Colon (tissue), 2 donors: ENCODE measurements around the gene NKAPD1.
A peak's percentile ranks its signal among the peaks of the same experiment; 100 is the strongest.
"Not testable (repeated sequence)": the region's sequence is repeated elsewhere in the genome, so short reads cannot be mapped to it uniquely, and the experiment has no call there.

Source experiments
- FAIRE-seq: peaks from 2 replicates; lab custom pipeline; 2012; peaks lifted over from hg19 to GRCh38; lab: Jason Lieb, UNC
- donor health status: control.
- donor health status: control.

NKAPD1 gene

DNA sequence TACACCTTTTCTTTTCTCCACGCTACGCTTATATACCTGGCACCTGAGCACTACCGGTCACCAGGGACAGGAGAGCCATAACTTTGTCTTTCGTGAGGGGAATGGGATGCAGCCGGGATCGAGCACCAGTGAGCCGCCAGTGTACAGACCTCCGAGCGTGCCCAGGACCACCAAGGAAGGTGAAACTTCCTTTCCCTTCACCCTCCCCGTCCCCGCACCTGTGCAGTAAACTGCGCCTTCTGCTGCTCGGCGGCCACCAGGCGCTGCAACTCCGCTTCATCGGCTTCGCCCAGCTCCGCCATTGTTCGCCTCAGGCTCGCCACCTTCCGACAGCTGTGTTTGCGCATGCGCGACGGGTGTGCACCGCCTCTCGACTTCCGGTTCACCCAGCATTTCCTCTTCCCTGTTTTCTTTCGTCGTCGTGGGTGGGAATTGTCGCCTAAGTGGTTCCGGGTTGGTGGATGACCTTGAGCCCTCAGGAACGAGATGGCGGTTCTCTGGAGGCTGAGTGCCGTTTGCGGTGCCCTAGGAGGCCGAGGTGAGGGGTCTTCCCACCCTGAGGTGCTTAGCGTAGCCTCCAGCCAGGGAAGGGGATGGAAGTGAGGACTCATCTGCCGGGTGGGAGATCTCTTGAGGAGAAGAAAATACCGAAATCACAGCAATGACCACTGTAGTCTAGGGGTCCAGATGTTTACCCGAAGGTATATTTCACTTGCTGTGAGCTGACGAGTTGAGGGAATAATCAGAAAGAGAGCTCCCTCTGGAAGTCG, 12.5 kb downstream of the NKAPD1 start, which contains the start of the genes SDHD and TIMM8B:
Gene SDHD, plus strand, starts transcription at position 452 of the 770 bp plus-strand sequence. Its CDS starts 35 bp downstream, at position 487.
Gene TIMM8B, minus strand, starts transcription at position 335 of the 770 bp plus-strand sequence. Its CDS starts 33 bp downstream, at position 302.
- no peak for FAIRE-seq

GRCh38 chr11:112087212-112087611, 13.1 kb downstream of the NKAPD1 start:
- no peak for FAIRE-seq

GRCh38 chr11:112095302-112095701, 21.2 kb downstream of the NKAPD1 start:
- FAIRE-seq, result not testable (repeated sequence)

DNA sequence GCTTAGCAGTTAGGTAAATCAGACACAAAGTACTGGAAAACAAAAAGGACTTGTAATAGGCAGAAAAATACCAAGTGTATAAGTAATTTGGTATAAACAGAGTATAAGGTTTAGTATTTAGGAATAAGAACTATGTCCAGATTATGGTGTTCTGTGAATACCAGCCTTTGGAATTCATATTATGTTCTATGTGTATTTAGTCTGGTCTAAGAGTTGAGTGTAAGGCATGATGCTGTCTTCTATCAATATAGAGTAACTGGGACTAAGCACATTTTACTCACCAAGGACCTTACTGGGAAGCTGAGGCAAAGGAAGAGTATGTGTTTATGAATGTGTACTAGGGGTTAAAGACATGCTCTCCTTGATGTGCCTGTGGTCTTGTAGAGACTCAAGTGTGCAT, 22.1 kb downstream of the NKAPD1 start:
- FAIRE-seq, result no peak

- FAIRE-seq, result no peak
These were observed 23.8 kb downstream of the NKAPD1 start for GRCh38 chr11:112097734-112098528.

DNA sequence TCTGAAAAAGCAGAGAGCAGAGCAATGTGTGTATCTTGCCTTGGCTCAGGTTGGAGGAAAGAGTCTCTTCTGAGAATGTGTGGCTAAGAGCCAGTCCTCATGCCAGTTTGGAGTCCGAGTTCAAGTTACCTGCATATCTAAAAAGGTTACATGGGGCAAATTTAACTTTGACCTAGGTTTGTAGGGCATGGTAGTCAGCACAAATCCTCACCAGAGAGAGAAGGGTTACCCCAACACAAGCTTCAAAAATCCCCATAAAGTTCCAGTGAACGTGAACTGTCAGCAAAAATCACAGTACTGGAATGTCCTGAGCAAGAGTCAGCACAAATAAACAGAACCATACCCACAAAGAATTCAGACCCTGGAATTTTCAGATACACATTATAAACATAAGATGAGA, 26.4 kb downstream of the NKAPD1 start:
- no peak for FAIRE-seq

DNA sequence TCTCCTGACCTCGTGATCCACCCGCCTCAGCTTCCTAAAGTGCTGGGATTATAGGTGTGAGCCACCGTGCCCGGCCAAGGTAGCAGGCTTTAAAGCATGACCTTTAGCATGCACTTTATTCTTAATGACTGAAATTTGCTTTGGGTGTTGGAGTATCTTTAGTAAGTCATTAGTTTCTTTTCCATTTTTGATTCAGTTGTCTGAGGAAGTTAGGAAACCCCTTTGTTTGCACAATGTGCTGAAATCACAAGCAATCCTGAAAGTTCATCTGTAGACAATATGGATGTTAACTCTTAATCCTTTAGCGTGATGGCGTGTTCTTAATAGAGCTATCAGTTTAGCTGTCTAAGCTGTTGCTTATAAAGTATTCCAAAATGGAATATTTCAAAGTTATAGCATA, 29.3 kb downstream of the NKAPD1 start:
- no peak for FAIRE-seq

DNA sequence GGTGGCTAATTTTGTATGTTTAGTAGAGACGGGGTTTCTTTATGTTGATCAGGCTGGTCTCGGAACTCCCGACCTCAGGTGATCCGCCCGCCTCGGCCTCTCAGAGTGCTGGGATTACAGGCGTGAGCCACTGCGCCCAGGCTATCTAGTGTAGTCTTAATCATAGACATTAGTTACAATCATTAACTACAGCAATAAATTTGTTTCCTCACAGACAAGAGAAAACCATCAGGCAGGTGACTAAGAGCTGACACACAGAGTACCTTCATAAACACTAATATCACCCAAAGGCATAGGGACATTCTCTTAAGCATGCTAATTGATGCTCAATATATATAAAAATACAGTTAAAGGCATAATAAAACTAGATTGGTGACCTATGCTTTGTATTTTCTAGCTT, 32.0 kb downstream of the NKAPD1 start:
- FAIRE-seq, result no peak

GRCh38 chr11:112113539-112114457, 39.7 kb downstream of the NKAPD1 start:
- peak; percentile 36 for FAIRE-seq

DNA sequence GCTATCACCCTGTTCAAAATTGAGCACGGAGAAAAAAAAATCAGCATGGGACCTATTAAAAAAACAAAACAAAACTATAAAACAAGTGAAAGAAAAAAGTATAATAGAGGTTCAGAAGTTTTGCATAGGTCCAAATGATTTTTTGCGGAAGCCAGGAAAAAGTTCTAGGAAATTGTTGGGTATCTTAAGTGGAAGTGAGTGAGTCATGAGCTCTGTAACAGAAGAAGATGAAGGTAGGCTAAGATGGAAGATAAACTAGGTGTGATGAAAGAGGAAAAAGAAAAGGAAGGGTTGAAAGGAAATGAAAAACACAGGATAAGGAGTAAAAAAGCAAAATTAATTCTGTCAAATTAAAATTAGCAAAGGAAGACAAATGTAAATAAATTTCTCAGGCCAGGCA, 40.4 kb downstream of the NKAPD1 start:
- no peak for FAIRE-seq

DNA sequence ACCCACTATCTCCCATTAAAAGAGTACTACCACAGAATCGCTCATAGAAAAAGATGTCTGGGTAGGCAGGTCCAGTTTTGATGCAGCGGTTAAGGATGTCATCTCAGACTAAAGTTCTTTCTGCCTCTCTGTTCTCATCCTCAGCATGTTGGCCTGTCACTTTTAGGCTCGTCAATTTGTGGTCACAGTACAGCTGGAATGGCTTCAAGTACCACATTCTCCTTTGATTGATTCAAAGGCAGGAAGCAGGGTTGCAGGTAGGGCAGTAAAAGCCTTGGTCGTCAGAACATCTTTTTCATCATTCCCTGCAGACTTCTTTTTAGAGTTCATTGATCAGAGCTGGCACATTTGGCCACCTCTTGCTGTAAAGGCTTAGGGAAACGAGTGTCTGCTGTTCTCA, 41.3 kb downstream of the NKAPD1 start:
- no peak for FAIRE-seq

DNA sequence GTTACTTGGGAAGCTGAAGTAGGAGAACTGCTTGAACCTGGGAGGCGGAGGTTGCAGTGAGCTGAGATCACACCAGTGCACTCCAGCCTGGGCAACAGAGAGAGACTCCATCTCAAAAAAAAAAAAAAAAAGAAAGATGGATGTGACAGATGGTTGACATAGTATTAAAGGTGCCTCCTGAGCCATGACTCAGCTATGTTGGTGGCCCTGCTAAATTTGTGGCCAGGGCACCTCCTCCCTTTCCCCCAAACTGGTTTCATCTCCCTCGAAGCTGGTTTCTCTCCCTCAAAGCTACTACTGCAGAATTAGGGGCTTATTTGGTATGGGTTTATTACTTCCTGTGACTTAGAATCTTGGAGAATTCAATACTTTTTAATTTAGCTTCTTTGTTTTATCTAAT, 44.1 kb downstream of the NKAPD1 start:
- FAIRE-seq, result no peak

- no peak for FAIRE-seq
These were observed 48.0 kb downstream of the NKAPD1 start for GRCh38 chr11:112121981-112122615.

DNA sequence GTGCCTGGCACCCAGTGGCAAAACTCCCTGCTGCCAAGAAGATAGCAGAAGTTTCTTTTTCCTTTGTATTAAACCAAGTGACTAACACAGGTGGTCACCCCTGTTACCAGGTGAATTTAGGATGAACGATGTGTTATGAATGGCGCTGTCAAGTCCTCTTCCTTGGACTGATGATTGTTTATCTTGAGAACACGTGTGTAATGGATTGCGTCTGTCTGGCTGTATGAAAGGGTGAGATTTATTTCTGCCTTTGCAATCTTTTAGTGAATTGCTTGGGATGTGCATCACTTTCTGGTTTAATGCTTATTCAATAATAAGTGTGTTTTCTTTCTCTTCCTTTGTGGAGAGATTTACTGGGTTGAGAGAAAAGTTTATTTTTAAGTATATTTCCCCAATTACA, 49.0 kb downstream of the NKAPD1 start:
- FAIRE-seq, result no peak

DNA sequence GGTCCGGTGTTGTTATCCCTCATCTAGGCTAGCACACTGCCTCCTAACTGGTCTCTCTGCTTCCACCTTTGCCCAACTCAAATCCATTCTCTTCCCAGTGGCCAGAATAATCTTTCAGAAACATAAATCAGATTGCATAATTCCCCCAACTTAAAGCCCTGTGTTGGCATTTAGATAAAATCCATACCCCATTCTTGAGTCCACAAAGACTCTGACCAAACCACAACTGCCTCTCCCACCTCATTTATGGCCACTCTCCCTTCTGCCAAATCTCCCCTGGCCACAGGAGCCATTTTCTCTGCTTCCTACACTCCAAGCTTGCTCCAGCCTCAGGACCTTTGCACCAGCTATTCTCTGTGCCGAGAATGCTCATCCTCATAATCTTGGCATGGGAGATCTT, 53.0 kb downstream of the NKAPD1 start:
- no peak for FAIRE-seq

DNA sequence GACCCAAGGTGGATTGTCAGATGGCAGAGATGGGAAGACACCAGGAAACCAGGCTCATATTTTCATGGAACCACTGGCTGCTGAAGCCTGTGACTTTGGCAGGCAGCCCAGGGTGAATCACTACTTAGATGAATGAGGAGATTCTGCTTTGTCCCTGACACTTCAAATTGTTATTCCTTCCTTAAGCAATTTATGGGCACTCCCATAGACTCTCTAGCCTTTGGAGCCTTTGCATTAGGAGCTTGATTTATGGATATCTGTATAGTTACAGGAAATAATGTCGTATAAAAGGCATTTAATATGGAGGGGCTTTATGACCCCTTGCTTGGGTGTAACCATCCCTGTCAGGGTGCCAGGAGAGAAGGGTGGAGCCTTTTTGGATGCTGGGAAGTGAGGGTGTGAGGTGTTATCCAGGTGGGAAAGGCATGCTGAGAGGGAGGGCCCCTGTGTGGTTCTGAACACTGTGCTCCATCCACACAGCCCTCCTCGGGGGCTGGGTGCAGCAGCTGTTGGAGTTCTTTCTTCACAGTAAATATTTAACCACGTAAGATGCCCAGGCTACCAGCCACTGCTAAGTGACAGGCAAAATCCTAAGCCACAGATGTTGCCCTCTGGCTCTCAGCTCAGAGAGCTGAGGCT, 54.5 kb downstream of the NKAPD1 start:
- peak; percentile 38 for FAIRE-seq

DNA sequence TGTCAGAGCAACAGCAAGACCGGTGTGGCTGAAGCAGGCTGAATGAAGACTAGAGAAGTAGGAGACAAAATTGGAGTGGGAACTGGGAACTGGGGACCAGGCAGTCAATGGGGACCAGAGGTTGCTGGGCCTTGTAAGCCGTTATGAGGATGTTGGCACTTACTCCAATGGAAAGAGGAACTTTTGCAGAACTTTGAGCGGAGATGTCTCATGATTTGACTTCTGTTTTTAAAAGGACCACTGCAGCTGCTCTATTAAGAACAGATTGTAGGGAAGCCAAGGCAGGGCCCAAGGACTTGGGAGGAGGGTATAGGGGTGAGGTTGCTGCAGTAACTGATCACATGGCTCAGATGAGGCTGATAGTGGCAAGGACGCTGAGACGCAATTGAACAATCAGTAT, 55.6 kb downstream of the NKAPD1 start:
- FAIRE-seq, result no peak

DNA sequence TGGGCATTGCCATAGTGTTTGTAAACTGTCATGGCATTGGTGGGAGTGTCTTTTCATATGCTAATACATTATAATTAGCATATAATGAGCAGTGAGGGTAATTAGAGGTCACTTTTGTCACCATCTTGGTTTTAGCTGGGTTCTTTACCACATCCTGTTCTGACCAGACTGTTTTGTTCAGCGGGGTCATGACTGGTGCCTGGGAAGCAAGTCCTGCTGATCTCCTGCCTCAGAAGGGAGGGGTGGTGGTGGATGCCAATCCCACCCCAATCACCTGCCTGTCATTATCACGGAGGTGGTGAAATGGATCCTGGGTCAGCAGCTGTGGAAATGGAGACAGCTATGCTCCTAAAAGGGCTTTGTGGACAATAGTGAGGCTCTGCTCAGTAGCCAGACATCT, 58.6 kb downstream of the NKAPD1 start:
- FAIRE-seq, result no peak

GRCh38 chr11:112134473-112134872, 60.4 kb downstream of the NKAPD1 start:
- FAIRE-seq, result no peak
